Measurements from ENCODE around the gene MS4A10. TPM values are rescaled to one million over a fixed set of nuclear protein-coding genes. Genes with fewer than 3 reads are reported as not detected.

MS4A10 gene
- total RNA-seq, 1 experiment from 2014 or later = not detected

GRCh38 chr11:60825118-60825517 is 40.0 kb downstream of the MS4A10 start:
- no peaks in the 10 kb centered on the region for H3K79me2 ChIP-seq (ENCODE audit: low read length)
- no peaks in the 10 kb centered on the region for H3K36me3 ChIP-seq (ENCODE audit: low read depth, low read length)
- POLR2A ChIA-PET (ENCODE audit: unreplicated experiment) = no interaction called here
- no TSS peak for BruUV-seq (replicated peaks)
- CTCF ChIA-PET = no interaction called here
- H3K9me2 ChIP-seq (replicated peaks; ENCODE audit: low read length) = no peaks in the 10 kb centered on the region
- intact Hi-C loops (cut with micrococcal nuclease) = no loop called here
- ATAC-seq = no peak
- H3K27me3 ChIP-seq (ENCODE audit: low read length) = no peaks in the 10 kb centered on the region
- H2AFZ ChIP-seq (ENCODE audit: low read length) = no peak overlapping the region
- no peaks in the 10 kb centered on the region for H3K4me1 ChIP-seq (ENCODE audit: insufficient read depth, low read length)
- DNase-seq = no peak
- no peaks in the 10 kb centered on the region for H3F3A ChIP-seq (ENCODE audit: low read length, unreplicated experiment)
- no peak overlapping the region for H3K4me3 ChIP-seq (ENCODE audit: low read length)
- no peaks in the 10 kb centered on the region for H4K20me1 ChIP-seq (ENCODE audit: low read length)
- no peak overlapping the region for H3K27ac ChIP-seq (ENCODE audit: low read length)
- no peak overlapping the region for H3K4me2 ChIP-seq (ENCODE audit: low read length)
- H3K9ac ChIP-seq (ENCODE audit: low read length) = no peak overlapping the region
- H3K9me3 ChIP-seq (ENCODE audit: low read length) = no peaks in the 10 kb centered on the region
- TF ChIP-seq EZH2 (IDR thresholded peaks at IDR 0.05; ENCODE audit: low read length, unreplicated experiment) (no peak), CTCF (conservative IDR thresholded peaks at IDR 0.05; ENCODE audit: low read depth, low read length) (no peak), EZH2phosphoT487 (IDR thresholded peaks at IDR 0.05; ENCODE audit: borderline replicate concordance, low read length) (no peak)

DNA sequence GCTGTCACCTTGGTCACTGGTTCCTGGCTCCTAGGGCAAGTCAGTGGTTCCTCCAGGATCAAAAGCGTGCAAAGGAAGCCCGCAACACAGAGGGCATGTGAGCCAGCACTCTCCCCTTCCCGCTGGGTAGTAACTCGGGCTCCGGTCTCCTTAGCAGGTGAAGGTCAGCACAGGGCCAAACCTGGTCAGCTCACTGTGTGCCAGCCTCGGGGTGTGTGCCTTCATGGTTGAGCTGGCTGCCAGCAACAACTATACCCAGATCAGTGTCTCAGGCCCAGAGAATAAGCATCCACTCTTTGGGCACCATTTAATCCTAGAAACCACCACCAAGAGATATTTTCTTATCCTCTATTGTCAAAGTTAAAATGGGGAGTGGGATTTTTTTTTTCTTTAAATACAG is 40.7 kb downstream of the MS4A10 start:
- no peaks in the 10 kb centered on the region for H3K36me3 ChIP-seq (ENCODE audit: low read depth, low read length)
- no peaks in the 10 kb centered on the region for H4K20me1 ChIP-seq (ENCODE audit: low read length)
- no peaks in the 10 kb centered on the region for H3K27me3 ChIP-seq (ENCODE audit: low read length)
- peaks cover 5% of the 10 kb centered on the region for H3K4me1 ChIP-seq (ENCODE audit: insufficient read depth, low read length)
- ATAC-seq (no peak), DNase-seq (no peak)
- no peak overlapping the region for H3K4me3 ChIP-seq (ENCODE audit: low read length)
- H3K9me2 ChIP-seq (replicated peaks; ENCODE audit: low read length) = no peaks in the 10 kb centered on the region
- no peaks in the 10 kb centered on the region for H3F3A ChIP-seq (ENCODE audit: low read length, unreplicated experiment)
- BruUV-seq (replicated peaks) = no TSS peak
- intact Hi-C loops (cut with micrococcal nuclease) = no loop called here
- no peak overlapping the region for H3K27ac ChIP-seq (ENCODE audit: low read length)
- no peak overlapping the region for H2AFZ ChIP-seq (ENCODE audit: low read length)
- ChIA-PET POLR2A (ENCODE audit: unreplicated experiment) (no interaction called here), CTCF (no interaction called here)
- no peak overlapping the region for H3K9ac ChIP-seq (ENCODE audit: low read length)
- H3K4me2 ChIP-seq (ENCODE audit: low read length) = no peak overlapping the region
- no peaks in the 10 kb centered on the region for H3K9me3 ChIP-seq (ENCODE audit: low read length)
- no peaks in the 10 kb centered on the region for H3K79me2 ChIP-seq (ENCODE audit: low read length)
- TF ChIP-seq EZH2 (IDR thresholded peaks at IDR 0.05; ENCODE audit: low read length, unreplicated experiment) = no peak

DNA sequence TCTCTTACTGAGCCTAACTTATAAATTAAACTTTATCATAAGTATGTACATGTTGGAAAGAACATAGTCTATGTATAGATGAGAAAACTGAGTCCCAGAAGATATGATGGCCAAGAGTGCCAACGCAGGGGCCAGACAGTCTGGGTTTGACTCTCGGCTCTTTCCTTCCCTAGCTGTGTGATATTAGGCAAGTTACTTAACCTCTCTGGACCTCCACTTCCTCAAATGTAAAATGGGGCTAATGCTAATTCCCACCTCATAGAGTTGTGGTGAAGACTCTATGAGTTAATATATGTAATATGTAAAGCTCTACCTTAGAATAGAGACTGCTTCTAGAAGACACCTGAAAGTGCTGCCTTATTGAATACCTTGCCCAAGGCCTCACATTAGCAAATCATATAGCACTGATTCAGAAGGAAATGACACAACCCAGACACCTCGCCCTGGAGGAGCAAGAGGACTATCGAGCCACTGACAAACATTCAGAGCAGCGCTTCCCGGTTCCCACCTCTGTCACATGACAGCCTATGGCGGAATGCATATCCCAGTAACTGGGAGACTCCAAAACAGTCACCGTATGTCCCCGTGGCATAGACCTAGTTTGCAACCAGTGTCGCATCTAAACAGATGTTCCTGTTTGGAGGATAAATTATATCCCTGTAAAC is 45.5 kb downstream of the MS4A10 start:
- ATAC-seq (peak; percentile 31), DNase-seq (no peak)
- Histone ChIP-seq H3K9ac (ENCODE audit: low read length) (peak overlapping the region; percentile 25), H3K79me2 (ENCODE audit: low read length) (no peaks in the 10 kb centered on the region), H3K9me3 (ENCODE audit: low read length) (no peaks in the 10 kb centered on the region), H4K20me1 (ENCODE audit: low read length) (no peaks in the 10 kb centered on the region), H3K27me3 (ENCODE audit: low read length) (no peaks in the 10 kb centered on the region), H3K4me1 (ENCODE audit: insufficient read depth, low read length) (peaks cover 33% of the 10 kb centered on the region), H3K4me2 (ENCODE audit: low read length) (peak overlapping the region; percentile 74), H2AFZ (ENCODE audit: low read length) (peak overlapping the region; percentile 69), H3K27ac (ENCODE audit: low read length) (peak overlapping the region; percentile 80), H3K9me2 (replicated peaks; ENCODE audit: low read length) (no peaks in the 10 kb centered on the region), H3K36me3 (ENCODE audit: low read depth, low read length) (no peaks in the 10 kb centered on the region), H3F3A (ENCODE audit: low read length, unreplicated experiment) (peaks cover 9% of the 10 kb centered on the region), H3K4me3 (ENCODE audit: low read length) (peak overlapping the region; percentile 43)
- intact Hi-C loops (cut with micrococcal nuclease) = loop anchor here (1.0 to 2.0 kb wide), 7 partner anchors 14 to 356 kb away; no protein-coding TSS in a partner anchor
- ChIA-PET POLR2A (ENCODE audit: unreplicated experiment) (interaction anchor here (0.6 to 0.8 kb wide), 2 partner anchors 21 to 57 kb away, joined by 4 to 5 read pairs; no protein-coding TSS in a partner anchor), CTCF (interaction anchor here (1.3 to 2.5 kb wide), 7 partner anchors 13 to 85 kb away, joined by 4 to 123 read pairs (median 6); partner anchors contain the start of gene TMEM109)
- BruUV-seq (replicated peaks) = no TSS peak
- TF ChIP-seq EZH2 (IDR thresholded peaks at IDR 0.05; ENCODE audit: low read length, unreplicated experiment) (no peak), EZH2phosphoT487 (IDR thresholded peaks at IDR 0.05; ENCODE audit: borderline replicate concordance, low read length) (no peak), CTCF (conservative IDR thresholded peaks at IDR 0.05; ENCODE audit: low read depth, low read length) (no peak)

Measured in PC-3 (cell line).